ENCODE results near the gene SCARF2.

DNA sequence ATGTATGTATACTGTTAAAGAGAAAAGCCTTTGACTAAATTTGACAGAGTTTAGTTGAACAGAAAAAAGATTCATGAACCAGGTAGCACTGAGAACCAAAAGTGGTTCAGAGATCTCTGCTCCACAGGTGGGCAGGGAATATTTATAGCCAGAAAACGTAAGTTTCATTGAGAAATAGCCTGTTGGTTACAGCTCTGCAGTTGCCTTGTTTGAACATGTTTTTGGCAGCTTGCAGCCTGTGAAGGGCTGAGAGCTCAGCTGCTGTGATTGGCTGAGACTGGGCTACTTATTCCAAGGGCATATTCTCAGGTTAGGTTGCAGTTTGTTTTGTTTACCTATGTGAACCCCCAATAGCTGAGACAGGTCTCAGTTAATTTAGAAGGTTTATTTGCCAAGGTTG, 57.1 kb downstream of the SCARF2 start:
- TF ChIP-seq, protein P1, sequence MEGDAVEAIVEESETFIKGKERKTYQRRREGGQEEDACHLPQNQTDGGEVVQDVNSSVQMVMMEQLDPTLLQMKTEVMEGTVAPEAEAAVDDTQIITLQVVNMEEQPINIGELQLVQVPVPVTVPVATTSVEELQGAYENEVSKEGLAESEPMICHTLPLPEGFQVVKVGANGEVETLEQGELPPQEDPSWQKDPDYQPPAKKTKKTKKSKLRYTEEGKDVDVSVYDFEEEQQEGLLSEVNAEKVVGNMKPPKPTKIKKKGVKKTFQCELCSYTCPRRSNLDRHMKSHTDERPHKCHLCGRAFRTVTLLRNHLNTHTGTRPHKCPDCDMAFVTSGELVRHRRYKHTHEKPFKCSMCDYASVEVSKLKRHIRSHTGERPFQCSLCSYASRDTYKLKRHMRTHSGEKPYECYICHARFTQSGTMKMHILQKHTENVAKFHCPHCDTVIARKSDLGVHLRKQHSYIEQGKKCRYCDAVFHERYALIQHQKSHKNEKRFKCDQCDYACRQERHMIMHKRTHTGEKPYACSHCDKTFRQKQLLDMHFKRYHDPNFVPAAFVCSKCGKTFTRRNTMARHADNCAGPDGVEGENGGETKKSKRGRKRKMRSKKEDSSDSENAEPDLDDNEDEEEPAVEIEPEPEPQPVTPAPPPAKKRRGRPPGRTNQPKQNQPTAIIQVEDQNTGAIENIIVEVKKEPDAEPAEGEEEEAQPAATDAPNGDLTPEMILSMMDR (IDR thresholded peaks at IDR 0.05): no peak
- TF ChIP-seq POLR2A (IDR thresholded peaks at IDR 0.05): no peak
